ENCODE data around the gene FNIP1.

DNA sequence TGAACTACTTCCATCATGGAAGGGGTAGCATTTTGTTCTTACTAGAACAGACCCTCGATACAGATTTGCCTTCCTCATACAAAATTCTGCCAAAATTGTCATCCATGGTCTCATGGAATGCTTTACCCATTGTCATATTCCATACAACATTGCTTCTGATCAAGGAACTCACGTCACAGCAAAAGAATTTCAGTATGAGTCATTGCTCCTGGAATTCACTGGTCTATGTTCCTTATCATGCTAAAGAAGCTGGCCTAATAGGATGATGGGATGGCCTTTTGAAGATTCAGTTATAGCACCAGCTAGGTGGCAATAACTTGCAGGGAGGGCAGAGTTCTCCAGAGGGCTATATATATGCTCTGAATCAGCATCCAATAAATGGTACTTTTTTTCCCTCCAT lies 18.2 kb upstream of the FNIP1 start:
- TF ChIP-seq, protein P1, sequence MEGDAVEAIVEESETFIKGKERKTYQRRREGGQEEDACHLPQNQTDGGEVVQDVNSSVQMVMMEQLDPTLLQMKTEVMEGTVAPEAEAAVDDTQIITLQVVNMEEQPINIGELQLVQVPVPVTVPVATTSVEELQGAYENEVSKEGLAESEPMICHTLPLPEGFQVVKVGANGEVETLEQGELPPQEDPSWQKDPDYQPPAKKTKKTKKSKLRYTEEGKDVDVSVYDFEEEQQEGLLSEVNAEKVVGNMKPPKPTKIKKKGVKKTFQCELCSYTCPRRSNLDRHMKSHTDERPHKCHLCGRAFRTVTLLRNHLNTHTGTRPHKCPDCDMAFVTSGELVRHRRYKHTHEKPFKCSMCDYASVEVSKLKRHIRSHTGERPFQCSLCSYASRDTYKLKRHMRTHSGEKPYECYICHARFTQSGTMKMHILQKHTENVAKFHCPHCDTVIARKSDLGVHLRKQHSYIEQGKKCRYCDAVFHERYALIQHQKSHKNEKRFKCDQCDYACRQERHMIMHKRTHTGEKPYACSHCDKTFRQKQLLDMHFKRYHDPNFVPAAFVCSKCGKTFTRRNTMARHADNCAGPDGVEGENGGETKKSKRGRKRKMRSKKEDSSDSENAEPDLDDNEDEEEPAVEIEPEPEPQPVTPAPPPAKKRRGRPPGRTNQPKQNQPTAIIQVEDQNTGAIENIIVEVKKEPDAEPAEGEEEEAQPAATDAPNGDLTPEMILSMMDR (conservative IDR thresholded peaks at IDR 0.05), result no peak
- TF ChIP-seq ZFX (IDR thresholded peaks at IDR 0.05), result no peak

Measured in C4-2B (cell line).